22Rv1 (cell line): ENCODE measurements around the gene KYAT1.

Experiments used
- ZFX ChIP-seq: fragments of 450-650 bp; IDR thresholded peaks from 2 replicates; pipeline ENCODE4 v1.6.1; 2017; ENCODE audit warnings: antibody characterized with exemption, borderline replicate concordance
- TF ChIP-seq, protein P1 (sequence below): fragments of 450-650 bp; IDR thresholded peaks from 2 replicates; pipeline ENCODE4 v1.5.1; 2017; ENCODE audit warnings: mild to moderate bottlenecking

- TF ChIP-seq, protein P1, sequence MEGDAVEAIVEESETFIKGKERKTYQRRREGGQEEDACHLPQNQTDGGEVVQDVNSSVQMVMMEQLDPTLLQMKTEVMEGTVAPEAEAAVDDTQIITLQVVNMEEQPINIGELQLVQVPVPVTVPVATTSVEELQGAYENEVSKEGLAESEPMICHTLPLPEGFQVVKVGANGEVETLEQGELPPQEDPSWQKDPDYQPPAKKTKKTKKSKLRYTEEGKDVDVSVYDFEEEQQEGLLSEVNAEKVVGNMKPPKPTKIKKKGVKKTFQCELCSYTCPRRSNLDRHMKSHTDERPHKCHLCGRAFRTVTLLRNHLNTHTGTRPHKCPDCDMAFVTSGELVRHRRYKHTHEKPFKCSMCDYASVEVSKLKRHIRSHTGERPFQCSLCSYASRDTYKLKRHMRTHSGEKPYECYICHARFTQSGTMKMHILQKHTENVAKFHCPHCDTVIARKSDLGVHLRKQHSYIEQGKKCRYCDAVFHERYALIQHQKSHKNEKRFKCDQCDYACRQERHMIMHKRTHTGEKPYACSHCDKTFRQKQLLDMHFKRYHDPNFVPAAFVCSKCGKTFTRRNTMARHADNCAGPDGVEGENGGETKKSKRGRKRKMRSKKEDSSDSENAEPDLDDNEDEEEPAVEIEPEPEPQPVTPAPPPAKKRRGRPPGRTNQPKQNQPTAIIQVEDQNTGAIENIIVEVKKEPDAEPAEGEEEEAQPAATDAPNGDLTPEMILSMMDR: no peak
- no peak for TF ChIP-seq ZFX
These were observed 4.6 kb upstream of the KYAT1 start for GRCh38 chr9:128886211-128886891.
